GM18526 (cell line): Measurements from ENCODE around the gene ZBTB12.

ENCODE experiments used
- POLR2A ChIP-seq: IDR thresholded peaks from 3 replicates; pipeline ENCODE4 v1.6.1; 2011; ENCODE audit not compliant: insufficient read length; ENCODE audit errors: extremely low read depth

ZBTB12 gene

GRCh38 chr6:31874836-31875572 is 26.9 kb downstream of the ZBTB12 start:
- no peak for TF ChIP-seq POLR2A

- no peak for TF ChIP-seq POLR2A
Observed at GRCh38 chr6:31874084-31874670, 27.7 kb downstream of the ZBTB12 start.

- TF ChIP-seq POLR2A, result no peak
Observed at GRCh38 chr6:31871046-31871659, 30.7 kb downstream of the ZBTB12 start.

GRCh38 chr6:31870385-31870921 is 31.4 kb downstream of the ZBTB12 start:
- no peak for TF ChIP-seq POLR2A

GRCh38 chr6:31869343-31869742 is 32.5 kb downstream of the ZBTB12 start:
- no peak for TF ChIP-seq POLR2A

- no peak for TF ChIP-seq POLR2A
Observed at GRCh38 chr6:31865205-31866118, 36.4 kb downstream of the ZBTB12 start.

- TF ChIP-seq POLR2A, result no peak
Observed at GRCh38 chr6:31864818-31865204, 37.1 kb downstream of the ZBTB12 start.

GRCh38 chr6:31862344-31863235 is 39.3 kb downstream of the ZBTB12 start, which contains the start of gene NEU1:
NEU1 (minus strand) TSS chr6:31862821; CDS start chr6:31862776, 45 bp downstream.
- TF ChIP-seq POLR2A, result peak; percentile 99

GRCh38 chr6:31861919-31862343 is 40.0 kb downstream of the ZBTB12 start:
- no peak for TF ChIP-seq POLR2A

- no peak for TF ChIP-seq POLR2A
Observed at GRCh38 chr6:31861150-31861549, 40.7 kb downstream of the ZBTB12 start.

- TF ChIP-seq POLR2A, result no peak
Observed at GRCh38 chr6:31860349-31860748, 41.5 kb downstream of the ZBTB12 start.

GRCh38 chr6:31859923-31860322 is 42.0 kb downstream of the ZBTB12 start:
- no peak for TF ChIP-seq POLR2A

GRCh38 chr6:31858707-31859106 is 43.2 kb downstream of the ZBTB12 start:
- no peak for TF ChIP-seq POLR2A

GRCh38 chr6:31851485-31851832 is 50.4 kb downstream of the ZBTB12 start:
- no peak for TF ChIP-seq POLR2A
